Dermis blood vessel endothelial cell (primary cell): Measurements from ENCODE around the gene IGFBP1. TPM values are rescaled to one million over a fixed set of nuclear protein-coding genes. Genes with fewer than 3 reads are reported as not detected.

Experiments used
- DNase-seq: peaks from one replicate; pipeline ENCODE4 v3.0.0; 2010
- total RNA-seq: library from RNA; depleted of rRNA; stranded (reverse); fragments of >200 nt; gene quantifications from 2 replicates; pipeline ENCODE4 v1.2.3, GENCODE V29; 2014

Gene IGFBP1
- total RNA-seq, 1 donor from 2014 or later: 0.34 TPM

GRCh38 chr7:45909561-45909960, 21.3 kb downstream of the IGFBP1 start:
- no peak for DNase-seq

- no peak for DNase-seq
These were observed 22.6 kb downstream of the IGFBP1 start for GRCh38 chr7:45910855-45911254.

GRCh38 chr7:45911311-45911710, 23.0 kb downstream of the IGFBP1 start:
- no peak for DNase-seq

GRCh38 chr7:45912972-45913371, 24.7 kb downstream of the IGFBP1 start:
- no peak for DNase-seq

- no peak for DNase-seq
These were observed 26.6 kb downstream of the IGFBP1 start for GRCh38 chr7:45914911-45915310.

DNA sequence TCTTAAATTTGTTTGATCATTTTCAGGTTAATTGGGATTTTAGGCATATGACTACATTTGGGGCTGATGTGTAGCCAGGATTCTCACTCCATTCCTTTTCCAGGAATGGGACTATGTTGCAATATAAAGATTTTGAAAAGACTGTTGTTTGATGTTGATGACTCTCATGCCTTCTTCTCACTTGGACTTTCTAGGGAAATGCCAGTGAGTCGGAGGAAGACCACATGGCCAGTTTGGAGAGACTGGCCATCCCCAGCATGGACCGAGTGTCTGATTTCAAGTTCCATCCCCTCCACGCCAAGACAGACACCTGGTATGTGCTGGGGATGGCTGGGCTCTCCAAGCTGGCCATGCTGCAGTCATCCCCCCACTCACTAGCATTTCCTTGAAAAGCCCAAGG, 27.3 kb downstream of the IGFBP1 start:
- no peak for DNase-seq

- no peak for DNase-seq
These were observed 28.8 kb downstream of the IGFBP1 start for GRCh38 chr7:45917064-45917463.

DNA sequence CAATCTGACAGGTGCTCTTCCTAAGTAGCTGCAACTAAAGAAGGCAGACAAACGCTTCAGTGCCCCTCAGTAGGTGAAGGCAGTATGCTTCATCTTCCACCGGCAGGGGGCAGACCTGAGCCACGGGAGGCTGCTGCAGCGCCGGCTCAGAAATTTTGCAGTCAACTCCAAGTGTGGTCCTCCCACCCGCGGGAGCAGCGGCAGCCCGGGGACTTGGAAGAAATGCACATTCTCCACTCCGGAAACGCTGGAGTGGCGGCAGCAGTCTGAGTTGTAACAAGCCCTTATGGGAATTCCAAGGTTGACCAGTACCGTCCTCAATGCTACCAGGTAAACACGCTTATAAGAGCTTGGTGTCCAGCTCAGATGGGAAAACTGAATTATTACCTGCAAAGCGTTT, 29.4 kb downstream of the IGFBP1 start:
- DNase-seq: peak; percentile 83

DNA sequence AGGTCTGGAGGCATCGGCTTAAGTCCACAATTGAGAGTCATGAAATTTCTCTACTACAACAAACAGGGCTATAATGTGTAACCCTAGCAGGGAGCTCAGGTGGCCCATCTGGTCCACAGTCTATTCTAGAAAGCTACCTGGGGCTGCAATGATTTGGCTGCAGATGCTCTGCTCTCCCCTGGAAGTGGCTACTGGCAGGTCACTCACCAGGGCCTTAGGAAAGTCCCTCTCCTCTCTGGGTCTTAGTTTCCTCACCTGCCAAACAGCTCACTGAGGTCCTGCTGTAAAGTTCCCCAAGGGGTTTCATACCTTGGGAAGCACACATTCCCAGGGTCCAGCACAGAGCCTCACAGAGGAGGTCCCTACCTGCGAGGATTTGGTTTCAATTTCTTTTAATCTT, 30.3 kb downstream of the IGFBP1 start:
- DNase-seq: no peak

- no peak for DNase-seq
These were observed 31.0 kb downstream of the IGFBP1 start for GRCh38 chr7:45919231-45919784.

GRCh38 chr7:45919993-45920459, 31.7 kb downstream of the IGFBP1 start:
- no peak for DNase-seq

DNA sequence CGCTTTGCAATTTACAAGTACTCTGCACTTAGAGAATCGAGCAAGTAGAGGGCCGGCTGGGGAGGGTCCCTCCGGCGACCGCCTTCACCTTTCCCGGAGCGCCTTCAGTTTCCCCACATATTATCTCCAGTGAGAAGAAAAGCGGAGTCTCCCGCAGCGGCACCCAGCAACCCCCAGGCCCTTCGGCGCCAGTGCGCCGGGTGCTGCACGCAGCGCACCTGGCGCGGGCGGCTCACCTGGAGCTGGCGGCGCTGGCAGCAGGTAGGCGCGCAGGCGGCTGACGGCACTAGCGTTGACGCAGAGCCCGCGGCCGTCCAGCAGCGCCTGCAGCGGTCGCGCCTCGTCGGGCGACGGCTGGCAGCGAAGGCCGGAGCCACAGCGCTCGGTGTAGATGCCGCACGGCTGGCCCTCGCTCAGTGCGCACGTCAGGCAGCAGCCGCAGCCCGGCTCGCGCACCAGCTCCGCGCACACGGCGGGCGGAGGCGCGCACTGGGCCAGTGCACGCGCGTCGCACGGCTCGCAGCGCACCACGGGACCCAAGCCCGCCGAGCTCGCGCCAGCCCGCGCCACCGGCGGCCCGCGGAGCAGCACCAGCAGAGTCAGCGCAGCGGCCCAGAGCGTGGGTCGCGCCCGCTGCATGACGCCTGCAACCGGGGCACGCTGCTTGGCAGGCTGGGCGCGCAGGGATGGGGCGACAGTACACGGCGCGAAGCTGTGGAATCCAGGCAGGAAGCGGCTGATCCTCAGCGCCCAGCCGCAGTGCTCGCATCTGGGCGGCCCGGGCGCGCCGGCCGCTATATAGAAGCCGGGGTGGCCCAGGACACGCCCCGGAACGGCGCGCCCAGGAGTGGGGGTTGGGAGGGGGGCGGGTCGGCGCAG, 32.5 kb downstream of the IGFBP1 start, which contains the start of gene IGFBP3:
Gene IGFBP3, minus strand, starts transcription at position 771 of the 879 bp plus-strand sequence. Its CDS starts 132 bp downstream, at position 639.
- DNase-seq: peak; percentile 83

- DNase-seq: peak; percentile 28
These were observed 33.1 kb downstream of the IGFBP1 start for GRCh38 chr7:45921381-45921698.

DNA sequence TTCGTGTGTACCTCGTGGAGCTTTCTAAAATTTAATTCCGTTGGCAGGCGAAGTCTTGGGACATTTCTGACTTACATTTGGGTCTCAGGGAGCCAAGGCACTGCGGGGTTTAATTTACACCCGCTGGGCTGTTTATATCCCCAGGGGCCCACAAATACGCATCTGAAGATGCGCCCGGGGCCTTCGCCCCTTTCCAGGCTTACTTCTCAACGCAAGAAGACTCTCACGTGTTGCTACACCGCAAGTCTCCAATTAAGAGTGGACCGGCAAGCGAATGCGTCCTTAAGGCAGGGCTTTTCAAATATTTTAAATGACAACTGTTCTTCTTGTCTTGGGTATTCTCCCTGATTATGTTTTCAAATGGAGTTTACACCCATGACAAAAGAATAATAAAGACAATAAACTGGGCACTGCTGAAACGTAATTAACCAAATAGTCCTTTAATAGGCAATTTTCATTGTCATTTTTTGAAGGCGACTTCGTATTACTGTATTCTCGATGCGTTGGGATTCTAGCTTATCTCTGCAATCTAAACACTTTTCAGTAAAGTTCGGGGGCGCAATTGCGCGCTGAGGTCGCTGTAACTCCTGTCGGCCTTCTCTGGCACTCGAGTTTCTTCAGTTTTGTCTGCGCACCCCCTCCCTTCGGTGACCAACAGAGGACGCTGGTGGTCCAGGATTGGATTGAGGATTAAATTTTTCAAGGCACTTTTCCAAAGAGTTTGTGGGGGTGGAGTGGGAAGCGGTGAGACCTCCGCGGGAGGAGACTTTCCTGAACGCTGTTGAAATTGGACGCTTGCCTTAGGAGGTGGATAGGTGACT, 33.6 kb downstream of the IGFBP1 start:
- DNase-seq: peak; percentile 87

DNA sequence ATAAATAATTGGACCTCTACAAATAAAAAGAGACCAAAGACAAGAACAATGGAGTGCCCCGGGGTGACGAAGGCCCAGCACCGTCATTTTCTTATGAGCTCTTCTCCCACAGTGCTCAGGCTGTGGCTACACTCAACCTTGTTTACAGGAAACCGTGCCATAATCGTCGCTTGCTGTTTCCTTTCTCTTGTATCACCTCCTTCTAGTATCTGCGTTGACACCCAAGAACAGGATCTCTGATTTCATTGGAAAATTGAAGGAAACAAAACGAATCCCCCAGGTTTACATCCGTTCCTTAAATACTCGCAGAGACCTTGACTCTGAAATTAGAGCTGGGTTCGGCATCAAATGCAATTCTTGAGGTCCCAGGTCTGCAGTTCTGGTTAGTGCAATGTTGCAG, 34.5 kb downstream of the IGFBP1 start:
- DNase-seq: peak; percentile 50

DNA sequence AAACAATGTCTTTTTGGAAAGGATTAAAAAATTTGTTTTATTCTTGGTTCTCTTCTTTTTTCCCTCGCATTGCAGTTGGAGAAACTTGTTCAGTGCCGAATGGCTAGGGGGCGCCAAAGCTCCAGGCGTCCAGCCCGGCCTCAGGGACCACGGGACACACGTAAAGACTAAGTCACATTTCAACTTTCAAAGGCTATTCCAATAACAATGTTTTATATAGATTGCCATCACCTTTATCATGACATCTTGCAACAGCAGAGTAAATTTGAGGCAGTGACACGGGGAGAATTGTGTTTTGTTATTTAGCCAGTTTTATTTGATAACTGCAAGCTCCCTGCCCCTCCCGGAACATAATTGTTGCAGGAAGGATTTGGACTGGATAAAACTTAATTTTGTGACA, 35.0 kb downstream of the IGFBP1 start:
- peak; percentile 86 for DNase-seq

DNA sequence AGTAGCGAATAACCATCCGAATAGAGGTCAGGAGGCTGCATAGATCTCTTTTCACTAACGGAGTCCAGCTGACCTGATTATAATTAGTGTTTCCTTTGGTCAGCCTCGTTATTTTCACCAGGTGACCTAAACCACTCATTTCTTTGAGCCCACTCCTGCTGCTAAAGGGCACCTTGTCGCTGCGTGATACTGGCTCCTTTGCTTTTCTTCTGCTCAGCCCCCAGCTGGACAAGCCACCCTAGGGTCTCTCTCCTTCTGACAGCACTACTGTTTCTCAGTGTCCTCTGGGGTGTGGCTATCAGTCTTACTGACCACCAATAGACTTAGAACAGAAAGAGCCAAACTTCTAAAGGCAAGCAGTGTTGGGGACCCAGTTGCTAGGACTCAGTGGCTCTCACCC, 35.5 kb downstream of the IGFBP1 start:
- DNase-seq: no peak

- peak; percentile 53 for DNase-seq
These were observed 36.0 kb downstream of the IGFBP1 start for GRCh38 chr7:45924283-45924682.

GRCh38 chr7:45927721-45928120, 39.4 kb downstream of the IGFBP1 start:
- no peak for DNase-seq

DNA sequence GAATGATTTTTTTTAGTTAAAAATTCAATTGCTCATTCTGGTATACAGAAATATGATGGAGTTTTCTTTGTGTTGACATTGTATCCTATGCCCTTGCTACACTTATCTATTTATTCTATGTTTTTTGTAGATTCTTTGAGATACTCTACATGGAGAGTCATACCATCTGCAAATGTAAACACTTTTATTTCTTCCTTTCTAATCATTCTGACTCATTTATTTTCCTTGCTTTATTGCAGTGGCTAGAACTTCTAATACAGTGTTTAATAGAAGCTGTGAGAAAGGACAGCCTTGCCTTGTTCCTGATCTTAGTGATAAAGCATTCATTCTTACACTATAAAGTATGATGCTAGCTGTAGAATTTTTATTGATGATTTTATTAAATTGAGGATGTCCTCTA, 42.7 kb downstream of the IGFBP1 start:
- DNase-seq: no peak

DNA sequence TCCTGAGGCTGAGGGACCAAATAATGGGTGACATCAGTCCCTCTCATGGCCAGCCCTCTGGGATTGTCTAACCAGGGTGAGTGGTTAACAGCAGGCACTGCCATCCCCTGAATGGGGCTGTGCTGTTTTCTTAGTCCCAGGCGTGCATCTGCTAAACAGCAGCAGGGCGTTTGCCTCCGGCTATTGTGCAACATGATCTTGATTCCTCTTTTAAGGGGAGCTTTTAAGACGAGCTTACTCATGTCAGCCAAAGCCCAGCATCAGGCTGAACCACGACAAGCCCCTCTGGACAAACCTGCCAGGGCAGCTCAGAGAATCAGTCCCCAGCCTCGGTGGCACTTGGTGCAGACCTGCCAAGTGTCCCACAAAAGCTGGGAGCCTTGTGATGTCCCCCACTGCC, 49.0 kb downstream of the IGFBP1 start:
- DNase-seq: no peak

DNA sequence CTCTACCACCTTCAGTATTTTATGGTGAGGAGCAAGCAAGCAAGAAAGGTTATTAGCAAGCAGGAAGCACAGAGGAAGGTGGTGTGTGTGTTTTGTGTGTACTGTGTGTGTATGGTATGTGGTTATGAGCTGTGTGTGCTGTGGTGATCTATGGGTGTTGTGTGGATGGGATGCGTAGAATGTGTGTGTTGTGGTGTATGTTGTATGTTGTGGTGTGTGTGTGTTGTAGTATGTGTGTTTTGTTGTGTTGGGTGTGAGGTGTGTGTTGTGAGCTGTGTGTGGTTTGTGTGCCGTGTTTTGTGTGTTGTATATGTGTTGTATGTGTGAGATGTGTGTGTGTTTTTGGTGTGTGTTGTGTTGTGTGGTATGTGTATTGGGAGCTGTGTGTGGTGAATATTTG, 49.6 kb downstream of the IGFBP1 start:
- DNase-seq: no peak

- DNase-seq: no peak
These were observed 50.5 kb downstream of the IGFBP1 start for GRCh38 chr7:45938626-45939302.
